ENCODE measurements around the gene LDB1.

Gene LDB1

GRCh38 chr10:102067091-102067916 lies 52.9 kb downstream of the LDB1 start:
- peaks cover 21% of the 10 kb centered on the region for H3K4me1 Mint-ChIP-seq
- H3K9me3 Mint-ChIP-seq: no peaks in the 10 kb centered on the region
- H3K4me3 Mint-ChIP-seq: no peak overlapping the region
- no peak for ATAC-seq (ENCODE audit: low read depth)
- H3K36me3 Mint-ChIP-seq: peaks cover 2% of the 10 kb centered on the region
- no peaks in the 10 kb centered on the region for H3K27me3 Mint-ChIP-seq
- H3K27ac Mint-ChIP-seq: no peak overlapping the region
- no peak for DNase-seq (ENCODE audit: low spot score in 2 of 2)

GRCh38 chr10:102066399-102067088 lies 53.6 kb downstream of the LDB1 start:
- Mint-ChIP-seq H3K9me3 (no peaks in the 10 kb centered on the region), H3K4me3 (peak overlapping the region; percentile 97), H3K27ac (peak overlapping the region; percentile 37), H3K27me3 (no peaks in the 10 kb centered on the region), H3K36me3 (peaks cover 2% of the 10 kb centered on the region), H3K4me1 (peaks cover 21% of the 10 kb centered on the region)
- no peak for ATAC-seq (ENCODE audit: low read depth)
- no peak for DNase-seq (ENCODE audit: low spot score in 2 of 2)

GRCh38 chr10:102065561-102066398 lies 54.4 kb downstream of the LDB1 start:
- Mint-ChIP-seq H3K4me1 (peaks cover 21% of the 10 kb centered on the region), H3K36me3 (peaks cover 2% of the 10 kb centered on the region), H3K27ac (peak overlapping the region; percentile 37), H3K27me3 (no peaks in the 10 kb centered on the region), H3K9me3 (no peaks in the 10 kb centered on the region), H3K4me3 (peak overlapping the region; percentile 97)
- DNase-seq (ENCODE audit: low spot score in 2 of 2): peak in 1 of 2 donors; percentile 34
- ATAC-seq (ENCODE audit: low read depth): peak; percentile 26

- Mint-ChIP-seq H3K4me3 (peak within 1 kb of the TSS; percentile 97), H3K4me1 (peaks cover 21% of the 10 kb centered on the region), H3K27me3 (no peaks in the 10 kb centered on the region)
Observed at GRCh38 chr10:102064868-102065560, 55.2 kb downstream of the LDB1 start, which contains the start of gene HPS6. TSS of gene HPS6 (plus strand) at chr10:102065349. CDS start at chr10:102065475, 126 bp downstream.

GRCh38 chr10:102064503-102064867 lies 55.7 kb downstream of the LDB1 start:
- no peak for ATAC-seq (ENCODE audit: low read depth)
- DNase-seq (ENCODE audit: low spot score in 2 of 2): no peak
- H3K27me3 Mint-ChIP-seq: no peaks in the 10 kb centered on the region
- H3K9me3 Mint-ChIP-seq: no peaks in the 10 kb centered on the region
- H3K27ac Mint-ChIP-seq: peak overlapping the region; percentile 28
- H3K4me3 Mint-ChIP-seq: peak overlapping the region; percentile 83
- peaks cover under 1% of the 10 kb centered on the region for H3K36me3 Mint-ChIP-seq
- H3K4me1 Mint-ChIP-seq: peaks cover 21% of the 10 kb centered on the region

More at GRCh38 chr10:102064868-102065560, 55.2 kb downstream of the LDB1 start, which contains the start of gene HPS6:
- ATAC-seq (ENCODE audit: low read depth) (peak; percentile 96), DNase-seq (ENCODE audit: low spot score in 2 of 2) (peak; percentile 77)
- peaks cover 2% of the 10 kb centered on the region for H3K36me3 Mint-ChIP-seq
- peak within 1 kb of the TSS; percentile 37 for H3K27ac Mint-ChIP-seq
- H3K9me3 Mint-ChIP-seq: no peaks in the 10 kb centered on the region

GRCh38 chr10:102059987-102060386 lies 60.2 kb downstream of the LDB1 start:
- no peak overlapping the region for H3K4me3 Mint-ChIP-seq
- peaks cover 14% of the 10 kb centered on the region for H3K4me1 Mint-ChIP-seq
- no peaks in the 10 kb centered on the region for H3K27me3 Mint-ChIP-seq
- DNase-seq (ENCODE audit: low spot score in 2 of 2): no peak
- ATAC-seq (ENCODE audit: low read depth): no peak
- H3K9me3 Mint-ChIP-seq: no peaks in the 10 kb centered on the region
- H3K27ac Mint-ChIP-seq: no peak overlapping the region
- peaks cover 2% of the 10 kb centered on the region for H3K36me3 Mint-ChIP-seq
